HG03460 (cell line): Measurements from ENCODE around the gene GRM1.

ENCODE experiments used
- ATAC-seq: cut with Tn5 transposase; IDR thresholded peaks from one replicate; pipeline ENCODE4 v1.9.1; 2021; ENCODE audit not compliant: unreplicated experiment

GRM1 gene

GRCh38 chr6:146434732-146435390 lies 406.0 kb downstream of the GRM1 start:
- no peak for ATAC-seq

DNA sequence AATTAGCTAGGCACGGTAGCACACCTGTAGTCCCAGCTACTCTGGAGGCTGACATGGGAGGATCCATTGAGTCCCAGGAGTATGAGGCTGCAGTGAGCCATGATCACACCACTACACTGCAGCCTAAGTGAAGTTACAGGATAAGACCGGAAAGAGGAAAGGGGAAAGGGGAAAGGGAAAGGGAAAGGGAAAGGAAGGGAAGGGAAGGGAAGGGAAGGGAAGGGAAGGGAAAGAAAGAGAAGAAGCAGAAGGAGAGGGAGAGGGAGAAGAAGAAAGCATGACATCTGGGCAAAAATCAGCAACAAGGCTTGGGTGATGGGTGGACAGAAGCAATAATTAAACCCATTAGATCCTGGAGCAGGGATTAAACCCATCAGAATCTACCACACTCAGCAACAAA lies 413.0 kb downstream of the GRM1 start:
- no peak for ATAC-seq

GRCh38 chr6:146444189-146444588 lies 415.3 kb downstream of the GRM1 start:
- ATAC-seq = no peak

- ATAC-seq = no peak
Observed at GRCh38 chr6:146445233-146445632, 416.4 kb downstream of the GRM1 start.

- no peak for ATAC-seq
Observed at GRCh38 chr6:146456886-146457285, 428.0 kb downstream of the GRM1 start.

DNA sequence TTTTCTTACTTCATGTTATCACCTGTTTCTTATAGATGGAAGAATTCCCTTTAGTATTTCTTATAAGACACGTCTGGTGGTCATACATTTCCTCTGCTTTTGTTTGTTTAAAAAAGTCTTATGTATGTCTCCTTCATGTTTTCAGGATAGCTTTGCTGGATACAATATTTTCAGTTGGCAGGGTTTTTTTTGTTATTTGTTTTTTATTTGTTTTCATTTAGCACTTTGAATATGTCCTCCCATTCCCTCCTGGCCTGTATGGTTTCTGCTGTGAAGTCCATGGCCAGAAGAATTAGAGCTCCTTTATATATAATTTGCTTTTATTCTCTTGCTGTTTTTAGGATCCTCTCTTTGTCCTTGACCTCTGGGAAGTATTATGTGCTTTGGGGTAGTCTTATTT lies 432.1 kb downstream of the GRM1 start:
- no peak for ATAC-seq

DNA sequence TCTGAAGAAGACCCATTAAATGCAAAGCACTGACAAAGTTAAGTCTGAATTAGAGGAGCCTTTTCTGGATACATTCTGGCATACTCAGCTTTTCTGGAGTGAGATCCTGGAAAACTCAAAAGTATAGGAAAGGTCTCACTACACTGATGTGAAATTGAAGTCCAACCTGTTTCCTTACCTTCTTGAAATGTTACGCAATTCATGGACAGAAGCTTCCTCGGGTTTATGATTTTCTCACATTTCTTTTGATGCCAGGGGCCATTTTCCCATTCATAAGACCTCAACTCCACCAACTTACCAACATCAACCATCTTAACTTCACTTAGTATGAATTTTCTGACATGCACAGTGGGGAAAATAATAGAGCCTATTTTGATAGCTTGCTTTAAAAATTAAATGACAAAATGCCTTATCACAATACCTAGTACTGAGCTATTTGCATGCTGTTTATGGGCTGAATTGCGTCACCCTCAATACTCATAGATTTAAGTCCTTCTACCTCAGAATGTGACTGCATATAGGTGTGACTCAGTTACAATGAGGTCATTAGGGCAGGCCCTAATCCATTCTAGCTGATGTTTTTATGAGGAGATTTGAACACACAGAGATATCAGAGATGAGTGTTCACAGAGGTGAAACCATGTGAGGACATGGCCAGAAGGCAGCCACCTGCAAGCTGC lies 441.4 kb downstream of the GRM1 start:
- ATAC-seq = no peak

- ATAC-seq = no peak
Observed at GRCh38 chr6:146472918-146473317, 444.1 kb downstream of the GRM1 start.

DNA sequence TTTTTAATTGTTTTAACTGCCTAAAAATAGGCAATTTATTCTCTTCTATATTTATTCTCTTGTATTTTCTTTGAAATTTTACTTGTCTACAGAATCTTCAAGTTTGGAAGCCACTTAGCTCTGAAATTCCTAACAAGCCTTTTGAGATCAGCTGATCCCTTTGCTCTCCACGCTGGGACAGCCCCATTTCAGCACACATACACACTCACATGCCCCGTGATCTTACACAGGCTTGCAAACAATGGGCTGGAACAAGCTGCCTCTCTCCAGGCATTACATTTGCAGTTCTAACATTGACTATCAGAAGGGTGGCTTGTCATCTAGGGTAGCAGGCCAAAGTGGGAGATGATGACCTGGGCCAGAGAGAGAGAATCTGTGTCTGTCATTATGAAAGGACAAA lies 452.7 kb downstream of the GRM1 start:
- ATAC-seq = no peak

DNA sequence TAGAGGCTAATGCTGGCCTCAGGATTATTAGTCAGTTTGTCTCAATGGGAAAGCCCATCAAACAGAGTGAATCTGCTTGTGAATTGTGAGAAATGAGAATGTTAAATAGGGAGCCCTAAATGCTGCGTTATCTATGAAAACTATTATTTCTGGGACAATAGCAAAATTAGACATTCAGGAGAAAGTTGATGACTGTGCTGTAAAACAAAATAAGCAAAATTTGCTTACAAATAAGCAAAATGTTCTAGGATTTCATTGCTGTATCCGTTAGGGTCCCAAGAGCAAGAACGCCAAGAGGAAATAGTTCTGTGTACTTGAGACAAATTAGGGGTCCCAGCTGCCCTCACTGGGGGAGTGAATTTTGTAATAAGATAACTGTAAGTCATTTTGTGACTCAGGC lies 455.5 kb downstream of the GRM1 start:
- no peak for ATAC-seq
